Ectodermal cell (in vitro differentiated cells): ENCODE results near the gene FTCD.

ENCODE experiments used
- H3K27ac ChIP-seq: 2 replicates; pipeline ENCODE4 v1.7.0; 2013; ENCODE audit warnings: mild to moderate bottlenecking, low read depth, low read length; ENCODE audit not compliant: insufficient read depth, poor library complexity, severe bottlenecking
- H3K27me3 ChIP-seq: 2 replicates; pipeline ENCODE4 v1.7.0; 2013; ENCODE audit warnings: mild to moderate bottlenecking, low read length; ENCODE audit not compliant: insufficient read depth, control insufficient read depth, poor library complexity, severe bottlenecking
- H3K36me3 ChIP-seq: one replicate; pipeline ENCODE4 v1.7.0; 2013; ENCODE audit warnings: low read length; ENCODE audit not compliant: control insufficient read depth, insufficient read depth
- H3K4me1 ChIP-seq: one replicate; pipeline ENCODE4 v1.7.0; 2013; ENCODE audit warnings: low read length; ENCODE audit not compliant: control insufficient read depth, insufficient read depth
- H3K4me3 ChIP-seq: 2 replicates; pipeline ENCODE4 v1.7.0; 2013; ENCODE audit warnings: low read depth, low read length, control low read depth; ENCODE audit not compliant: insufficient read depth
- H3K9me3 ChIP-seq: 2 replicates; pipeline ENCODE4 v1.7.0; 2013; ENCODE audit warnings: mild to moderate bottlenecking, low read length, moderate library complexity; ENCODE audit not compliant: control insufficient read depth
- whole genome bisulfite sequencing, 2 experiments: methylation state at CpG; one replicate each; pipeline ENCODE4 v1.1.7; 2013; ENCODE audit warnings: missing lambda C conversion rate in 2 of 2; 5-methylcytosine and 5-hydroxymethylcytosine counted together

The FTCD gene

DNA sequence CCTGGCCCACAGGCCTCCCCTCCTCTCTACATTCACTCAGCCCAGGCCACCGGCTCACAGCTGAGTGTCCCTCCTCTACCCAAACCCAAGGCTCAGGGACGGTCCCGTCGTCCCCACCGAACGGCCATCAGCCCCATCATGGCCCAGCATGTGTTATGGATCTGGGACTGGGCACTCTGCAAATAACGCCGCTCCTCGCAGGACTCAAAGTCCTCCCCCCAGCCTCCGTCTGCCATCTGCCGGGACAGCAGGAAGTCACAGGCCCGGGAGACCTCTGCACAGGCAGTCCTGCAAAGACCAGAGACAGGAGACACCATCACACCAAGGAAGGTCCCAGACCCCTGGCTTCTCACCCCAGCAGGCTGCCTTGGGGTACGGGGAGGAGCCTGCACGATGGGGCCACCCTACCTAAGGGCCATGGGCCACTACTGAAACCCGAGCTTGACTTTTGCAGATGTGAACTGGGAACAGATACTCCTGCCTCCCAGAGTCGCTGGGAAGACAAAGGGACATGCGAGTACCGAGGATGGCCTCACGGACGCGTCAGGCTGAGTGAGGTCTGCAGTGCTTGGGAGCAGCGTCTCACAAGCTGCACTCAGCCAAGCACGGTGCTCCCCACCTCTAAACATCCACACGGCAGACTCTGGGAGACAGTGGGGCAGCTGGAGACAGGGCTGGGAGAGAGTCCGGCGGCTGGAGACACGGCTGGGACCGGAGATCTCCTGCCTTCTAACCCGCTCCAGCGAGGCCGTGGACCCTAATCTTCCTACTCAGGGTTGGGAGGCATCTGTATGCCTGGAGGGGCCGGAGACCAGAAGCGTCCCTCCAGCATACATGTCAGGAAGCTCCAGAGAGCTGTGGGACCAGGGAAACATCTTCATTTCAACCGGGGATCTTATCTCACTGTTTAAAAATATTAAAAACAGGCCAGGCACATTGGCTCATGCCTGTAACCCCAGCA is 39.3 kb upstream of the FTCD start:
- peaks cover 18% of the 10 kb centered on the region for H3K36me3 ChIP-seq

DNA sequence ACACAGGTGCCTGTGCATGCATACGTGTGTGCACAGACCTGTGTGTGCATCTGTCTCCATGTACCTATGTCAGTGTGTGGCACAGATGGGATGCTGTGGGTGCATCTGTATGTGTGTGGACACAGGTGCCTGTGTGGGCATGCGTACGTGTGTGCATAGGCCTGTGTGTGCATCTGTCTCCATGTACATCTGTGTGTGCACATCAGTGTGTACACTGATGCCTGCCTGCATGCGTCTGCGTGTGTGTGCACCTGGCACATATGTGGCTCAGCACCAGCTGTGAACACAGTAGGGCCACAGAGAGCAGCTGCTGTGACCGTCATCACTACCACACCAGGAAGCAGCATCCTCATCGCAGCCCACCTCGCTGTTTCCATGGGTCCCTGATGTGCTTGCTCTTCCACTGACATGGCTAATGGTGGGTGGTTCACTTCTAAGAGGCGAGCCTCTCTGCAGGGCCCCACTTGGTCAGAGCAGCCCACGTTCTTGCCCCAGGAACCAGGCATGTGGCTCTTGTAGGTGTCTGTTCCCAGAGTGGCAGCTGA is 38.5 kb upstream of the FTCD start:
- H3K27me3 ChIP-seq, result no peaks in the 10 kb centered on the region
- 94 to 95% methylated on average over 10 of the region's 10 CpGs for WGBS, 2 experiments
- no peaks in the 10 kb centered on the region for H3K4me1 ChIP-seq
- no peak overlapping the region for H3K27ac ChIP-seq
- H3K36me3 ChIP-seq, result peaks cover 13% of the 10 kb centered on the region
- H3K9me3 ChIP-seq, result no peaks in the 10 kb centered on the region
- no peak overlapping the region for H3K4me3 ChIP-seq

More for the DNA sequence above, 39.3 kb upstream of the FTCD start:
- no peak overlapping the region for H3K27ac ChIP-seq
- H3K4me1 ChIP-seq, result no peaks in the 10 kb centered on the region
- WGBS, 2 experiments, result 92 to 94% methylated on average over 34 of the region's 34 CpGs
- no peaks in the 10 kb centered on the region for H3K27me3 ChIP-seq
- H3K9me3 ChIP-seq, result no peaks in the 10 kb centered on the region
- no peak overlapping the region for H3K4me3 ChIP-seq

DNA sequence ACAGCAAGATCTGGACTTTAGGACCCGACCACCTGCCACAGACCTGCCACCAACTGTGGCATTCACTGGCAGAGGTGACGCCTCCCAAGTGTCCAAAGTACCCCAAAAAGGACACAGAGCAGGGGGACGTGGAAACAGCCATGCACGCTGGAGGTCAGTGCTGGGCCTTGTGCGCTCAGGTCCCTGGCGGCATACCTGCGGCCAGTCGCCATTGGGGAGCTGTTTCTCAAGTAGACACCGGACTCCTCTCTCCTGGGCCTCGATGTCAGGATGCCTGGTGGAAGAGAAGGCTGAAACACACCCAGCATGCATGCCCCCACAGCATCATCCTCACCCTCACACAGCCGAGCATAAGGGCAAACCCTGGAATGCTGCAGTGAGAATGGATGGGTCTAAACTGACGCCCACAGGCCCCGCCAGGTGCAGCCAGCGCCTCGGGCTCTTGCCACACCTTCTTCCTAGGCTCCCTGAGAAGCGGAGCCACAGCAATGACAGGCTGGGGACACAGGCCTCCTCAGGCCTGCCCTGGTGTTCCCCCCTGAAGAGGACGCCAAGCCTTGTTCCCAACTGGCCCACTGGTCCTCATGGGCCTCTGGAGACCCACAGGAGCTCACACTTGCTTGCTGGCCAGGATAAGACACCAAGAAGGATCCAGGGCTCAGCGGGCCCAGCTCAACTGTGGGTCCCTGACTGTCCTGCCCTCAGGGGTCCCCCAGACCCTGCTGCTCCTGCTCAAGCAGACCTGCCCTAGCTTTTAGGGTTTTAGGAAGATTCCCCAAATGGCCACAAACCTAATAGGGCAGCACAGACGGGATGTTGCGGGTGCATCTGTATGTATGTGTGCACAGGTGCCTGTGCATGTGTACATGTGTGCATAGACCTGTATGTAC is 36.6 kb upstream of the FTCD start:
- H3K4me1 ChIP-seq, result no peaks in the 10 kb centered on the region
- no peaks in the 10 kb centered on the region for H3K27me3 ChIP-seq
- peaks cover 13% of the 10 kb centered on the region for H3K36me3 ChIP-seq
- H3K9me3 ChIP-seq, result no peaks in the 10 kb centered on the region
- 96 to 97% methylated on average over 20 of the region's 20 CpGs for WGBS, 2 experiments
- H3K4me3 ChIP-seq, result no peak overlapping the region
- no peak overlapping the region for H3K27ac ChIP-seq

DNA sequence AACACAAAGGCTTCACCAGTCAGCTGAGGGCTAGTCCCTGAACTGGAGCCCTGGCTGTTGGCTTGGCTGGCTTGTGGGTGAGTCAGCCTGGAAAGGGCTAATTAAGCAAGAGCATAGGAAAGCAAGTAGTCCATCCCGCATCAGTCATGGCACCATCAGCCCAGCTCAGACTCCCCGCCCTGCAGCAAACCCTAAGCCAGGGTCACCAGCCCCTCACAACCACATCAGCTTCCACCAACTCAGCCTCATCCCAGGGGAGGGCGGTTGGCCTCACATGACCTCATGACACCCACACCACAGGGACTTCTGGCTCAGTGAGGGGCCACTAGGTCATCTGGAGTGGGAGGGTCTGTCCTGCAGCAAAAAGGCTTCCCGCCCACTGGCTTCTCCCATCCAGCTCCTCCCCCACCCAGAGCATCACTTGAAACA is 35.9 kb upstream of the FTCD start:
- no peaks in the 10 kb centered on the region for H3K9me3 ChIP-seq
- no peak overlapping the region for H3K27ac ChIP-seq
- no peaks in the 10 kb centered on the region for H3K4me1 ChIP-seq
- 91 to 92% methylated on average over 4 of the region's 4 CpGs for WGBS, 2 experiments
- no peaks in the 10 kb centered on the region for H3K27me3 ChIP-seq
- peaks cover 13% of the 10 kb centered on the region for H3K36me3 ChIP-seq
- no peak overlapping the region for H3K4me3 ChIP-seq

DNA sequence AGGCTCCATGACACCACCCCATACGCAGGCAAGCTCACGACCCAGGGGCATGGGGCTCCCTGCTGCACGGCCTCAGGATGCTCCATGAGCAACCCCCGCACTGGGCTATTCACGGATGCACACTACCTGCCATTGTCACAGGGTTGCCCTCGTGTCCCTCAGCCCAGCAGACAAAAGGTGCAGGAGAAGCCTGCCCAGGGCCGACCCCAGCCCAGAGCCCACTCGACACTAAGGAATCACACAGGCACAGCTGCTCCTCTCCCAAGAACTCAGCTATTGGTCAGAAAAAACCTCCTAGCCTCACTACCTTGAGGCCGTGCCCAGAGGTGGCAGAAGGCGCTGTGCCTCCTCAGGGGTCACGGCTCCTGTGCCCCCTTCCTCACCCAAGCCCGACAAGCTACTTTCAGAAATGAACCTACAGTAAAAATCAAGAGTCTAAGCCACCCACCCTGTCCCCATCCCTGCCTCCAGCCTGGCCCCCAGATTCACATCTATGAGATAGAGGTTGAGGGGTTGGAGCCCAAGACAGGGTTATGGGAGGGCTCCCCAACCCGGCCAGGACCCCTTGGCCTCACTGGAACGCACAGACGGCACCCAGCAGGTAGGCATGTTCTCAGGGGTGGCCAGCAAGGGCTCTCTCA is 35.2 kb upstream of the FTCD start:
- WGBS, 2 experiments, result 93 to 94% methylated on average over 15 of the region's 15 CpGs
- H3K36me3 ChIP-seq, result peaks cover 13% of the 10 kb centered on the region
- H3K27ac ChIP-seq, result no peak overlapping the region
- no peak overlapping the region for H3K4me3 ChIP-seq
- H3K27me3 ChIP-seq, result no peaks in the 10 kb centered on the region
- no peaks in the 10 kb centered on the region for H3K9me3 ChIP-seq
- no peaks in the 10 kb centered on the region for H3K4me1 ChIP-seq

DNA sequence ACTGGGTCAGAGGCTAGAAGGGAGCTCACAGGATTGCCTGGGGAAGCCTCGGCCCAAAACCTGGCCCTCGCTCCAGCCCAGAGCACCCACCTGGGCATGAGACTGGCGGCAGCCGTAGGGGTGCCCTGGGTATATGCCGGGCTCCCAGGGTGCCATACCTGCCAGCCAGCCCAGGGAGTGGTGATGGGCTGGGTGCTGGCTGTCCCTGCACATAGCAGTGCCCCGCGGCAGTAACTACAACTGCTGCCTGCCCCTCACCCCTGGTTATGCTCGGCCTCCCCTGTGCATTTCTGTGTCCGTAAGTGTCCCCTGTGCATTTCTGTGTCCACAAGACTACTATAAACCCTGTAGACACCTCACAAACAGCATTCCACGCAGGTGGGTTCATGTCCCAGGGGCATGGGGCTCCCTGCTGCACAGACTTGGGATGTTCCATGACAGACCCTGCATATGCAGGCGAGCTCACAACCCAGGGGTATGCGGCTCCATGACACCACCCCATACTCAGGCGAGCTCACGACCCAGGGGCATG is 34.6 kb upstream of the FTCD start:
- Histone ChIP-seq H3K27me3 (no peaks in the 10 kb centered on the region), H3K4me3 (no peak overlapping the region), H3K4me1 (no peaks in the 10 kb centered on the region), H3K36me3 (peaks cover 13% of the 10 kb centered on the region), H3K9me3 (no peaks in the 10 kb centered on the region), H3K27ac (no peak overlapping the region)
- WGBS, 2 experiments, result 94 to 95% methylated on average over 14 of the region's 14 CpGs

DNA sequence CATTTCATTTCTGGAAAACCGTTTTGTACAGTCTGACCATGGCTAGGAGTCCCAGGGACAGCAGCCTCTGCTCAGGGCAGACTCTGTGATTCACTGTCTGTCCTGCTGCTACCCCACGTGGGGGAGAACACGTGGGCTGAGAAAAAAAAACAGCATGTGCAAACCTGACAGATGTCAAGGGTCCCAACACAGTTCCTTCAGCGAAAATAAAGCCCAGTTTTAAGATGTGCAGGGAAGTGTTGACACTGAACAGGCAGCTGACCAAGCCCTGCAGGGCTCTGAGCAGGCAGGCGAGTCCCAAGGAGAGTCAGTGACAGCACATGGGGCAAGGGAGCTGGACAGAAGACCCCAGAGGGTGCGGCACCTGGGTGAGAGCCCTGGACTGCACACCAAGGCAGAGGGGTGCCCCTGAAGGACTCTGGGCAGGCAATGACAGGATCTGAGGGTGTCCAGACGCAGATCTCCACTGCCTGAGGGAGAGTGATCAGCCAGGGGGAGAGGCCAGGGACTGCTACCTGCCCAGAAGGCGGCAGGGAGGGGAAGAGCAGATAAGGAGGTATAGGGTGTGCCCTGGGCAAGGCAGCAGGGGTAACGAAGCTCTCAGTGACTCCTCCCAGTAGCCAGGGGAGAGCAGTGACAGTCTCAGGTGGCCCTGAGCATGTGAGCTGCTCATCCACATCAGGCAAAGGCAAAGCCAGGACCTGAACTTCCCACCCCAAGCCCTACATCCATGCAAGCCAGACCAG is 34.0 kb upstream of the FTCD start:
- Histone ChIP-seq H3K36me3 (peaks cover 10% of the 10 kb centered on the region), H3K9me3 (no peaks in the 10 kb centered on the region), H3K27me3 (no peaks in the 10 kb centered on the region), H3K4me3 (no peak overlapping the region), H3K4me1 (no peaks in the 10 kb centered on the region), H3K27ac (no peak overlapping the region)
- 82 to 86% methylated on average over 9 of the region's 9 CpGs for WGBS, 2 experiments

DNA sequence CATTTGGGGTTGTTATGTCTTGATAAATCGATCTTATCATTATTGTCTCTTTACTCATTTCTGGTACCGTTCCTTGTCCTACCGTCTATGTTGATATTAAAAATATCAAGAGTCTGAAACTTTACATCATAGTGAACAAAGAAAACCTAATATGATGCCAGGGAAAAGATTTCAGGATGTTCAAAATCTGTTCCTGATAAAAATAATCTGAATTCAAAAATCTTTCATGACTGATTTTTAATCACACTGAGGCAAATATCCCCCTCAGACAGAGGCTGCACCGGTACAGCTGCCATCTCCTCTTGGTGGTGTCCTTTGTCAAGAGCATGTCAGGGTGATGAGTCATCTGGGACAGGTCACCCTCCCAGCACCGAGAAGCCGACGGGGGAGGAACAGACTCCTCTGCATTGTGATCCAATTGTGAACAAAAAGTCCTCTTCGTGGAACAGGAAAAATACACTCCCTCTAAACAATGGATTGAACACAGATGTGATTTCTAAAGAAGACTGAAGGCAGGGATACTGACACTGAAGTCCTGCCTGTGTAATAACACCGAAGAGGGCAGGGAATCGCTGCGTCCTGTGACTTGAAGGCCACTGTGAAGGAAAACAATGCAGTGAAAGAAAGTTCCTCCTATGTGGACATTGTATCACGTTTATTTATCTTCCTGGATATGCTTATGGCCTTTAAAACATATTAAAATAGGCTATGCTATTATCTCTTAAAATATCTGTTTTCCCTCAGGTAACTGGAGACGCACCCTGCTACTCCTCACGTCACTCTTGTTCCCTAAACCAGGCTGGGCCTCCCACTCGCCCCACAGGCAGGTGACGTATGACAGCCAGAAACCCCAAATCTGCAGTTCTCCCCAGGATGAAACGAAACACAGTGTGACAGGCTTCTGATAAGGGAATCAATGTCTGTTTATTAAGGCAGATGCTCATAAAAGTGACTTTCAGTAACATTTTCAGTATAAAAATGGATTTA is 33.1 kb upstream of the FTCD start:
- no peaks in the 10 kb centered on the region for H3K9me3 ChIP-seq
- no peaks in the 10 kb centered on the region for H3K27me3 ChIP-seq
- no peak overlapping the region for H3K4me3 ChIP-seq
- no peak overlapping the region for H3K27ac ChIP-seq
- H3K4me1 ChIP-seq, result no peaks in the 10 kb centered on the region
- H3K36me3 ChIP-seq, result peaks cover 6% of the 10 kb centered on the region
- 62 to 72% methylated on average over 14 to 17 of the region's 17 CpGs for WGBS, 2 experiments
